HepG2 (cell line): ENCODE data around the gene LINGO3. TPM values are rescaled to one million over a fixed set of nuclear protein-coding genes. Genes with fewer than 3 reads are reported as not detected.
A peak's percentile ranks its signal among the peaks of the same experiment; 100 is the strongest.

Experiments
- DDIT3 ChIP-seq: sonication (generic); formaldehyde crosslinking; IDR thresholded peaks from 2 replicates; pipeline ENCODE4 v1.4.0; 2020; ENCODE audit warnings: mild to moderate bottlenecking, missing genetic modification reagents
- ELF1 ChIP-seq: sonication (generic); formaldehyde crosslinking; IDR thresholded peaks from 2 replicates; pipeline ENCODE4 v1.4.0; 2020; ENCODE audit warnings: missing genetic modification reagents
- ERF ChIP-seq: IDR thresholded peaks from 2 replicates; pipeline ENCODE4 v1.6.1; 2018; ENCODE audit warnings: missing biosample characterization, missing genetic modification reagents
- FOXP1 ChIP-seq, 2 experiments: fragments of 450-650 bp in 1 of 2; IDR thresholded peaks; 2 replicates each; pipeline ENCODE4 v1.6.1; 2017 to 2018; ENCODE audit warnings: antibody characterized with exemption in 1 of 2
- HBP1 ChIP-seq: IDR thresholded peaks from 2 replicates; pipeline ENCODE4 v1.6.1; 2016; ENCODE audit warnings: low read depth, control low read depth
- IKZF1 ChIP-seq: fragments of 450-650 bp; IDR thresholded peaks from 2 replicates; pipeline ENCODE4 v1.7.1; 2016
- KDM5B ChIP-seq: sonication (generic); formaldehyde crosslinking; IDR thresholded peaks from 2 replicates; pipeline ENCODE4 v1.4.0; 2020; ENCODE audit warnings: missing genetic modification reagents, mild to moderate bottlenecking, borderline replicate concordance
- REL ChIP-seq: sonication (generic); formaldehyde crosslinking; conservative IDR thresholded peaks from 2 replicates; pipeline ENCODE4 v1.8.0; 2022; ENCODE audit warnings: mild to moderate bottlenecking, missing genetic modification reagents, moderate library complexity
- TCF7L2 ChIP-seq: IDR thresholded peaks from 2 replicates; pipeline ENCODE4 v1.6.1; 2011; ENCODE audit warnings: mild to moderate bottlenecking, low read depth, low read length, moderate library complexity
- TIGD3 ChIP-seq: sonication (generic); formaldehyde crosslinking; IDR thresholded peaks from 2 replicates; pipeline ENCODE4 v1.5.1; 2020; ENCODE audit warnings: mild to moderate bottlenecking, missing genetic modification reagents, borderline replicate concordance
- TP53 ChIP-seq: sonication (generic); formaldehyde crosslinking; conservative IDR thresholded peaks from 2 replicates; pipeline ENCODE4 v1.4.0; 2020; ENCODE audit warnings: missing genetic modification reagents
- TRIM22 ChIP-seq: fragments of 450-650 bp; IDR thresholded peaks from 2 replicates; pipeline ENCODE4 v1.6.1; 2017
- ZBTB25 ChIP-seq: IDR thresholded peaks from 2 replicates; pipeline ENCODE4 v1.6.1; 2018; ENCODE audit warnings: missing genetic modification reagents
- ZNF180 ChIP-seq: sonication (generic); formaldehyde crosslinking; IDR thresholded peaks from 2 replicates; pipeline ENCODE4 v1.4.0; 2020; ENCODE audit warnings: low read depth, missing genetic modification reagents, borderline replicate concordance
- ZNF260 ChIP-seq: sonication (generic); formaldehyde crosslinking; IDR thresholded peaks from 2 replicates; pipeline ENCODE4 v1.4.0; 2020; ENCODE audit warnings: missing genetic modification reagents, low read depth, mild to moderate bottlenecking, borderline replicate concordance
- ZNF264 ChIP-seq: sonication (generic); formaldehyde crosslinking; IDR thresholded peaks from 2 replicates; pipeline ENCODE4 v1.4.0; 2020; ENCODE audit warnings: missing genetic modification reagents
- ZNF337 ChIP-seq: sonication (generic); formaldehyde crosslinking; IDR thresholded peaks from 2 replicates; pipeline ENCODE4 v1.5.1; 2020; ENCODE audit warnings: missing genetic modification reagents, low read depth, mild to moderate bottlenecking, borderline replicate concordance
- ZNF367 ChIP-seq: sonication (generic); formaldehyde crosslinking; IDR thresholded peaks from 2 replicates; pipeline ENCODE4 v1.4.0; 2020; ENCODE audit warnings: missing genetic modification reagents, borderline replicate concordance
- ZNF382 ChIP-seq: sonication (generic); formaldehyde crosslinking; IDR thresholded peaks from 2 replicates; pipeline ENCODE4 v1.5.0; 2020; ENCODE audit warnings: missing genetic modification reagents, mild to moderate bottlenecking, borderline replicate concordance
- ZNF543 ChIP-seq: sonication (generic); formaldehyde crosslinking; IDR thresholded peaks from 2 replicates; pipeline ENCODE4 v1.4.0; 2020; ENCODE audit warnings: mild to moderate bottlenecking, missing genetic modification reagents
- ZNF598 ChIP-seq: sonication (generic); formaldehyde crosslinking; IDR thresholded peaks from 2 replicates; pipeline ENCODE4 v1.5.1; 2020; ENCODE audit warnings: mild to moderate bottlenecking, missing genetic modification reagents, borderline replicate concordance
- ZNF691 ChIP-seq: sonication (generic); formaldehyde crosslinking; IDR thresholded peaks from 2 replicates; pipeline ENCODE4 v1.4.0; 2020; ENCODE audit warnings: missing genetic modification reagents, low read depth, mild to moderate bottlenecking, borderline replicate concordance
- ZNF749 ChIP-seq: sonication (generic); formaldehyde crosslinking; IDR thresholded peaks from 2 replicates; pipeline ENCODE4 v1.8.0; 2022; ENCODE audit warnings: mild to moderate bottlenecking, missing genetic modification reagents, moderate library complexity, borderline replicate concordance
- ZNF772 ChIP-seq: sonication (generic); formaldehyde crosslinking; IDR thresholded peaks from 2 replicates; pipeline ENCODE4 v1.5.0; 2020; ENCODE audit warnings: mild to moderate bottlenecking, missing genetic modification reagents
- ZNF83 ChIP-seq: sonication (generic); formaldehyde crosslinking; IDR thresholded peaks from 2 replicates; pipeline ENCODE4 v1.4.0; 2020; ENCODE audit warnings: missing genetic modification reagents, mild to moderate bottlenecking, borderline replicate concordance
- polyA plus RNA-seq, 8 experiments: library from polyadenylated mRNA; depleted of rRNA in 3 of 8; stranded (reverse) in 7 of 8; unstranded in 1 of 8; fragments of >200 nt; fragmentation: Illumina TruSeq in 4 of 8; extraction: Trizol in 4 of 8; gene quantifications; 2 replicates each; pipeline versions ENCODE4 v1.2.1 to v1.2.3, GENCODE V29; 2011 to 2016; ENCODE audit warnings: low read depth in 4 of 8, missing spikeins in 1 of 8, mixed read lengths in 1 of 8; ENCODE audit not compliant: insufficient read depth in 1 of 8
- total RNA-seq, 5 experiments: library from RNA; depleted of rRNA; stranded (reverse); fragments of >200 nt; fragmentation: Illumina TruSeq; extraction: Trizol; gene quantifications; 2 replicates each; pipeline ENCODE4 v1.2.3, GENCODE V29; 2016; ENCODE audit warnings: low read depth in 1 of 5

Gene LINGO3
- total and polyA plus RNA-seq, 2 of the 13 experiments (the other 11 are each of a cell fraction or from before 2014, with no cell fraction given) = not detected

GRCh38 chr19:2315818-2316353, 7.9 kb upstream of the LINGO3 start (continued):
- TF ChIP-seq ELF1 (CRISPR knock-in tag) (peak; percentile 39; the same call in 1 of the 2 replicates), ZNF367 (no peak), ZNF260 (no peak), ZBTB25 (CRISPR knock-in tag) (0 out of 2 replicates have a peak, but pooled peaks have one; percentile 60), TCF7L2 (no peak), DDIT3 (CRISPR knock-in tag) (no peak), ZNF180 (no peak), ZNF264 (CRISPR knock-in tag) (no peak), ZNF83 (CRISPR knock-in tag) (no peak), TP53 (CRISPR knock-in tag) (no peak), ZNF772 (CRISPR knock-in tag) (peak; percentile 45; the same call in 1 of the 2 replicates), HBP1 (no peak), ZNF382 (CRISPR knock-in tag) (no peak), TRIM22 (no peak), KDM5B (peak; percentile 65; the same call in 1 of the 2 replicates), ERF (no peak; the same call in 1 of the 2 replicates), ZNF691 (CRISPR knock-in tag) (0 out of 2 replicates have a peak, but pooled peaks have one; percentile 48), ZNF749 (CRISPR knock-in tag) (no peak), FOXP1 (IDR thresholded peaks at IDR 0.05) (no peak), FOXP1 (CRISPR knock-in tag; IDR thresholded peaks at IDR 0.05) (no peak), REL (CRISPR knock-in tag) (no peak), ZNF337 (CRISPR knock-in tag) (0 out of 2 replicates have a peak, but pooled peaks have one; percentile 59), TIGD3 (CRISPR knock-in tag) (no peak), ZNF543 (CRISPR knock-in tag) (no peak), IKZF1 (no peak), ZNF598 (0 out of 2 replicates have a peak, but pooled peaks have one; percentile 80)
